ENCODE data around the gene FAM168A.

DNA sequence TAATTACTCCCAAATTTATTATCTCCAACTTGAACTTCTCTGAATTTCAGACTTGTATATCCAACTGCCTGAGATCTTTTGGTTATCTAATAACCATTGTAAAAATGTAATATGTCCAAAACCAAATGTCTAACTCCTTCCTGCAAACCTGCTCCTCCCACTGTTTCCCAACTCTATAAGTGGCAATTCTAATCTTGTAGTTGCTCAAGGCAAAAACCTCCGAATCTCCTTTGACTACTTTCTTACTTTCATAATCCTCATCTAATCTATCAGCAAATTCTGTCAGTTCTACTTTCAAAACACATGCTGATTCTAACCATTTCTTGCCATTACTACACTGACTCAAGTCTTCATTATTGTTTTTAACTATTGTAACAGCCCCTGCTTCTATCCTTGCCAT lies 55.7 kb downstream of the FAM168A start:
- no peak for TF ChIP-seq EZH2 (IDR thresholded peaks at IDR 0.05; ENCODE audit: low read length)
- TF ChIP-seq, protein P1, sequence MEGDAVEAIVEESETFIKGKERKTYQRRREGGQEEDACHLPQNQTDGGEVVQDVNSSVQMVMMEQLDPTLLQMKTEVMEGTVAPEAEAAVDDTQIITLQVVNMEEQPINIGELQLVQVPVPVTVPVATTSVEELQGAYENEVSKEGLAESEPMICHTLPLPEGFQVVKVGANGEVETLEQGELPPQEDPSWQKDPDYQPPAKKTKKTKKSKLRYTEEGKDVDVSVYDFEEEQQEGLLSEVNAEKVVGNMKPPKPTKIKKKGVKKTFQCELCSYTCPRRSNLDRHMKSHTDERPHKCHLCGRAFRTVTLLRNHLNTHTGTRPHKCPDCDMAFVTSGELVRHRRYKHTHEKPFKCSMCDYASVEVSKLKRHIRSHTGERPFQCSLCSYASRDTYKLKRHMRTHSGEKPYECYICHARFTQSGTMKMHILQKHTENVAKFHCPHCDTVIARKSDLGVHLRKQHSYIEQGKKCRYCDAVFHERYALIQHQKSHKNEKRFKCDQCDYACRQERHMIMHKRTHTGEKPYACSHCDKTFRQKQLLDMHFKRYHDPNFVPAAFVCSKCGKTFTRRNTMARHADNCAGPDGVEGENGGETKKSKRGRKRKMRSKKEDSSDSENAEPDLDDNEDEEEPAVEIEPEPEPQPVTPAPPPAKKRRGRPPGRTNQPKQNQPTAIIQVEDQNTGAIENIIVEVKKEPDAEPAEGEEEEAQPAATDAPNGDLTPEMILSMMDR (optimal IDR thresholded peaks at IDR 0.05 in 1 of 3, IDR thresholded peaks at IDR 0.05 in 1 of 3, conservative IDR thresholded peaks at IDR 0.05 in 1 of 3; ENCODE audit: extremely low read depth in 1 of 3, insufficient read depth in 2 of 3, low read length in 3 of 3) = no peak

All from keratinocyte (primary cell).